Measurements from ENCODE around the gene CHGA. TPM values are rescaled to one million over a fixed set of nuclear protein-coding genes. Genes with fewer than 3 reads are reported as not detected.

Gene CHGA
- total and polyA plus RNA-seq, 2 of the 13 experiments (the other 11 are each of a cell fraction or from before 2014, with no cell fraction given): not detected

GRCh38 chr14:92929689-92930608 lies 7.0 kb downstream of the CHGA start:
- 47% methylated on average over 16 of the region's 20 CpGs for WGBS (ENCODE audit: low lambda C conversion rate)
- no peak for FAIRE-seq

GRCh38 chr14:92930737-92931602 lies 8.0 kb downstream of the CHGA start:
- no peak overlapping the region for H3K4me3 ChIP-seq (replicated peaks in 1 of 3; ENCODE audit: insufficient read depth in 1 of 3, low read depth in 2 of 3, low read length in 3 of 3)
- BruUV-seq (replicated peaks): no TSS peak
- H2AFZ ChIP-seq (ENCODE audit: low read length): no peak overlapping the region
- no peak for DNase-seq (ENCODE audit: low spot score)
- in situ Hi-C loops (cut with HindIII; ENCODE audit: extremely low pct_ligation_motif_present, low pct_unique_long_range_greater_than_20kb): no loop called here
- H3K9ac ChIP-seq (ENCODE audit: insufficient read depth, low read depth, low read length): no peak overlapping the region
- 0 out of 2 replicates have a peak, but pooled peaks cover 4% of the 10 kb centered on the region for H4K20me1 ChIP-seq (ENCODE audit: insufficient read depth, low read length)
- no peaks in the 10 kb centered on the region for H3K9me3 ChIP-seq (ENCODE audit: low read length)
- no peak overlapping the region for H3K27ac ChIP-seq (ENCODE audit: extremely low read length, insufficient read depth, low read length)
- ChIA-PET POLR2A (no interaction called here), CTCF (ENCODE audit: low intra/inter-chr PET ratio, low total read pairs) (no interaction called here)
- H3K4me2 ChIP-seq (ENCODE audit: low read depth, low read length): no peak overlapping the region
- ATAC-seq: no peak
- 39% methylated on average over 8 of the region's 8 CpGs for WGBS (ENCODE audit: low lambda C conversion rate)
- no peak for FAIRE-seq
- intact Hi-C loops (cut with micrococcal nuclease; ENCODE audit: unreplicated experiment): no loop called here
- no peaks in the 10 kb centered on the region for H3K4me1 ChIP-seq (ENCODE audit: insufficient read depth, low read length)
- H3K36me3 ChIP-seq (replicated peaks in 1 of 2; ENCODE audit: control insufficient read depth in 1 of 2, insufficient read depth in 2 of 2, low read length in 2 of 2): 0 out of 5 replicates have a peak, but pooled peaks cover 0 to 1% of the 10 kb centered on the region in 2 experiments
- H3K27me3 ChIP-seq (ENCODE audit: control insufficient read depth in 1 of 2, insufficient read depth in 2 of 2, low read length in 2 of 2): no peaks in the 10 kb centered on the region; a peak in 1 of 5 replicates
- H3K79me2 ChIP-seq (ENCODE audit: insufficient read depth, low read length): no peaks in the 10 kb centered on the region
- TF ChIP-seq HOXA3 (CRISPR knock-in tag; IDR thresholded peaks at IDR 0.05) (no peak), IRF9 (CRISPR knock-in tag; IDR thresholded peaks at IDR 0.05; ENCODE audit: borderline replicate concordance) (no peak), ZSCAN22 (CRISPR knock-in tag; IDR thresholded peaks at IDR 0.05) (no peak), NFKB2 (CRISPR knock-in tag; IDR thresholded peaks at IDR 0.05; ENCODE audit: borderline replicate concordance) (no peak), ZNF569 (CRISPR knock-in tag; IDR thresholded peaks at IDR 0.05; ENCODE audit: borderline replicate concordance) (no peak), ZNF644 (CRISPR knock-in tag; IDR thresholded peaks at IDR 0.05; ENCODE audit: low read depth) (no peak), PHF20 (CRISPR knock-in tag; IDR thresholded peaks at IDR 0.05) (no peak), NCOR1 (IDR thresholded peaks at IDR 0.05; ENCODE audit: borderline replicate concordance, low read length) (no peak), KLF15 (CRISPR knock-in tag; IDR thresholded peaks at IDR 0.05; ENCODE audit: borderline replicate concordance) (no peak)

More at GRCh38 chr14:92929689-92930608, 7.0 kb downstream of the CHGA start:
- H3K27ac ChIP-seq (ENCODE audit: extremely low read length, insufficient read depth, low read length): no peak overlapping the region
- no peak overlapping the region for H3K9ac ChIP-seq (ENCODE audit: insufficient read depth, low read depth, low read length)
- no peak overlapping the region for H3K4me3 ChIP-seq (replicated peaks in 1 of 3; ENCODE audit: insufficient read depth in 1 of 3, low read depth in 2 of 3, low read length in 3 of 3)
- H3K36me3 ChIP-seq (replicated peaks in 1 of 2; ENCODE audit: control insufficient read depth in 1 of 2, insufficient read depth in 2 of 2, low read length in 2 of 2): no peaks in the 10 kb centered on the region
- TF ChIP-seq REPIN1 (CRISPR knock-in tag; IDR thresholded peaks at IDR 0.05; ENCODE audit: borderline replicate concordance, low read depth): no peak
- H4K20me1 ChIP-seq (ENCODE audit: insufficient read depth, low read length): 0 out of 2 replicates have a peak, but pooled peaks cover 4% of the 10 kb centered on the region
- H3K79me2 ChIP-seq (ENCODE audit: insufficient read depth, low read length): no peaks in the 10 kb centered on the region
- H2AFZ ChIP-seq (ENCODE audit: low read length): no peak overlapping the region
- CTCF ChIA-PET (ENCODE audit: low intra/inter-chr PET ratio, low total read pairs): no interaction called here
- intact Hi-C loops (cut with micrococcal nuclease; ENCODE audit: unreplicated experiment) (no loop called here), in situ Hi-C loops (cut with HindIII; ENCODE audit: extremely low pct_ligation_motif_present, low pct_unique_long_range_greater_than_20kb) (no loop called here)
- ATAC-seq (no peak), DNase-seq (ENCODE audit: low spot score) (no peak)
- H3K27me3 ChIP-seq (ENCODE audit: control insufficient read depth in 1 of 2, insufficient read depth in 2 of 2, low read length in 2 of 2): no peaks in the 10 kb centered on the region; a peak in 1 of 5 replicates
- POLR2A ChIA-PET: no interaction called here
- no peak overlapping the region for H3K4me2 ChIP-seq (ENCODE audit: low read depth, low read length)
- no peaks in the 10 kb centered on the region for H3K9me3 ChIP-seq (ENCODE audit: low read length)
- no peaks in the 10 kb centered on the region for H3K4me1 ChIP-seq (ENCODE audit: insufficient read depth, low read length)
- BruUV-seq (replicated peaks): no TSS peak
